Measurements from ENCODE around the gene BRINP3.

The BRINP3 gene

GRCh38 chr1:190104961-190105360 lies 372.7 kb downstream of the BRINP3 start:
- DNase-seq (ENCODE audit: low read depth), result no peak

- no peak for DNase-seq (ENCODE audit: low read depth)
These were observed 374.8 kb downstream of the BRINP3 start for GRCh38 chr1:190102757-190103326.

DNA sequence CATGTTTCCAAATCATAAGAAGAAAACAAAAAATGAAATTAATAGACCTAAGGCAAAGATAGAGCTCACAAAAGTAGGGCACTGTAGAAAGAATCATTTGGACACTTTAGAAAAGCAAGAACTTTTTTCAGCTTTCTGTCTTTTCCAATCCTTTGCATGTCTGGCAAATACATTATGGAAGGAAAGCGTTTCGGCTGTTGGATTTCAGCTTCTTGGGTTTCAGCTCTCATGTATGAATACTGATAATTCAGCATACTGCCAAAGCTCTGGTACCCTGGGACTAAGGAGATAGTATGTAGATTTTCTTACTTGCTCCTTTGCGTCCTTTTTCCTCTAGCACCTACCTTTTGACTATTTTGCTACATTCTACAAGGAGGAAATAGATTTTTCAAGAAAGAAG lies 375.9 kb downstream of the BRINP3 start:
- no peak for DNase-seq (ENCODE audit: low read depth)

- DNase-seq (ENCODE audit: low read depth), result no peak
These were observed 378.9 kb downstream of the BRINP3 start for GRCh38 chr1:190098756-190099155.

- DNase-seq (ENCODE audit: low read depth), result no peak
These were observed 379.6 kb downstream of the BRINP3 start for GRCh38 chr1:190098107-190098506.

- no peak for DNase-seq (ENCODE audit: low read depth)
These were observed 382.1 kb downstream of the BRINP3 start for GRCh38 chr1:190095596-190095995.

- no peak for DNase-seq (ENCODE audit: low read depth)
These were observed 393.1 kb downstream of the BRINP3 start for GRCh38 chr1:190084552-190084951.

DNA sequence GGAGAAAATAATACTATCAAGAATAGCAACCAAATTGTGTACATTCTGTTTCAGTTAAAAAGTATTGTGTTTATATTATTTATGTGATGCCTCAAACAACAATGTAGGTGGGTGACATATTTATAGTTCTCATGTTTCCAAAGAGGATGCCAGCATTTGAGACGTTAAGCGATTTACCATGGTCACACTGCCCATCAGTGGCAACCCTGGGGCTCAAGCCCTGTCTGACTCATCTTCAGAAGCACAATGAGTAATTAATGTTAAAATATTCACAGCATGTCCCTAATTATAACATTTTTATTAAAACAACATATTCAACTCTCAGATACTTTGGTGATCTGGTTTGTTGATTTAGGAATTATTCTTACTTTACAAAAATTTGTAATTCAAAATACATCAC lies 409.4 kb downstream of the BRINP3 start:
- no peak for DNase-seq (ENCODE audit: low read depth)

DNA sequence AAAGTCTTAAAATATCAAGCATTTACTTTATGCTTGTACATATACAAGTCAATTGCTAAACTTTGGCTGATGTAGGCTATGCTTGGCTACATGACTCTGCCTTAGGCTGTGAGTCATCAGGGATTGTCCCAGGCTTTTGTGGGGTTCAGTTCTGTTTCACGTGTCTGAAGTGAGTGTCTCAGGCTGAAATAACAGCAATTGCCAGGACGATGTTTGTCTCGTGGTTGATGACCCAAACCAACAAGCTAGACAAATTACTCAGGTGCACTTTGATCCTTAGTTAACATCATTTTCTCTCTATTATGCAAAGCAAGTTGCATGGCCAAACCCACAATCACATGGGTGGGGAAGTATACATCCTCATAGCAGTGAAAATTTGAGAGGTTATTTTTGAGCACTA lies 410.1 kb downstream of the BRINP3 start:
- DNase-seq (ENCODE audit: low read depth), result no peak

- DNase-seq (ENCODE audit: low read depth), result no peak
These were observed 411.7 kb downstream of the BRINP3 start for GRCh38 chr1:190066011-190066410.

DNA sequence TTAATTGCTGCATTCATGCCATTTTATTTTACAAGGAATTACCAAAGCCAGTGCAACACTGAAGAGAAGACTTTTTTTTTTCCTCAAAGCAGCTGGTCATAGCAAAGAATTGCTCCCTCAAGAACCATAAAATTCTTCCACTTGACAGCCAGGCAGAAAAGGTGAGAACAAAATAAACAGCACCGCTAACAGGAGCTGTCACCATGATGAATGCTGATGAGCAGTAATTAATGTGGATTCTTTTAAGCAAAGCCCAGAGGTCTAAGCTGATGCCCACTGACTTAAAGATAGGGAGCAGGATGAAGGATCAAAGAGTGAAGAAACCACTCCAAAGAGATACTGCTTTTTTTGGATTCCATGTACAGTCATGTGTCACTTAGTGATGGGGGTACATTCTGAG lies 428.4 kb downstream of the BRINP3 start:
- DNase-seq (ENCODE audit: low read depth), result no peak

Data from stimulated activated CD8-positive, alpha-beta memory T cell treated with anti-CD3 and anti-CD28 coated beads, Interleukin-4, amount 100 ng/mL, for 24 hours (primary cell).